H1 (cell line): ENCODE measurements around the gene UMODL1. TPM values are rescaled to one million over a fixed set of nuclear protein-coding genes. Genes with fewer than 3 reads are reported as not detected.

ENCODE experiments used
- CTCF ChIA-PET: fragments of 300-600 bp; sonication (Branson Sonifier 250); formaldehyde crosslinking; loops from one replicate; lab custom pipeline; 2021; ENCODE audit not compliant: partially characterized antibody; lab: Charles Lee
- POLR2A ChIA-PET: fragments of 300-600 bp; sonication (Branson Sonifier 250); formaldehyde crosslinking; loops from one replicate; lab custom pipeline; 2021; ENCODE audit warnings: inconsistent platforms; ENCODE audit not compliant: partially characterized antibody; lab: Charles Lee
- DNase-seq, 2 experiments: peaks; one replicate each; pipeline versions ENCODE4 v3.0.0 to v3.0.0-alpha.2; 2010 to 2022; ENCODE audit warnings: low spot score in 2 of 2, low read depth in 1 of 2, mixed read lengths in 1 of 2
- FAIRE-seq: peaks from 2 replicates; lab custom pipeline; 2011; peaks lifted over from hg19 to GRCh38; lab: Jason Lieb, UNC
- H2AFZ ChIP-seq: 2 replicates; pipeline ENCODE4 v1.8.1; 2012; ENCODE audit warnings: low read length, inconsistent platforms
- H2AK5ac ChIP-seq: 2 replicates; pipeline ENCODE4 v1.6.1; 2013; ENCODE audit warnings: low read depth, low read length
- H2BK120ac ChIP-seq: replicated peaks from 2 replicates; pipeline ENCODE3; 2013; ENCODE audit warnings: low read depth, low read length, inconsistent platforms
- H2BK12ac ChIP-seq: 2 replicates; pipeline ENCODE4 v1.6.1; 2013; ENCODE audit warnings: low read depth, low read length
- H2BK15ac ChIP-seq: 2 replicates; pipeline ENCODE4 v1.6.1; 2013; ENCODE audit warnings: low read length
- H2BK20ac ChIP-seq: 2 replicates; pipeline ENCODE4 v1.6.1; 2013; ENCODE audit warnings: low read length
- H2BK5ac ChIP-seq: 2 replicates; pipeline ENCODE4 v1.6.1; 2013; ENCODE audit warnings: low read depth, low read length
- H3K14ac ChIP-seq: 2 replicates; pipeline ENCODE4 v1.6.1; 2013; ENCODE audit warnings: inconsistent platforms; ENCODE audit not compliant: insufficient read length
- H3K18ac ChIP-seq: 2 replicates; pipeline ENCODE4 v1.6.1; 2013; ENCODE audit warnings: low read length; ENCODE audit errors: extremely low read depth
- H3K23ac ChIP-seq: 2 replicates; pipeline ENCODE4 v1.6.1; 2013; ENCODE audit warnings: inconsistent platforms; ENCODE audit not compliant: insufficient read length
- H3K23me2 ChIP-seq: 2 replicates; pipeline ENCODE4 v1.6.1; 2013; ENCODE audit warnings: low read depth, low read length
- H3K27ac ChIP-seq: 2 replicates; pipeline ENCODE4 v1.6.1; 2011; ENCODE audit warnings: low read depth, low read length, inconsistent platforms
- H3K27me3 ChIP-seq, 4 experiments: replicated peaks in 1 of 4; 1 replicate in 1 of 4; 2 replicates in 3 of 4; pipeline versions ENCODE4 v1.6.1 to v1.8.1; 2011 to 2013; ENCODE audit warnings: low read length in 3 of 4, mild to moderate bottlenecking in 3 of 4, inconsistent platforms in 2 of 4, mixed read lengths in 2 of 4, moderate library complexity in 1 of 4; ENCODE audit not compliant: control insufficient read depth in 3 of 4, insufficient read depth in 3 of 4; ENCODE audit errors: extremely low read depth in 1 of 4
- H3K36me3 ChIP-seq, 4 experiments: 2 replicates each; pipeline versions ENCODE4 v1.6.1 to v1.8.1; 2011 to 2013; ENCODE audit warnings: mild to moderate bottlenecking in 4 of 4, low read length in 3 of 4, moderate library complexity in 2 of 4, control low read depth in 1 of 4, inconsistent platforms in 1 of 4; ENCODE audit not compliant: insufficient read depth in 4 of 4, control insufficient read depth in 2 of 4
- H3K4ac ChIP-seq: replicated peaks from 2 replicates; pipeline ENCODE3; 2013; ENCODE audit warnings: low read length, low read depth, mixed read lengths, inconsistent platforms; ENCODE audit not compliant: insufficient read length
- H3K4me1 ChIP-seq, 4 experiments: replicated peaks in 1 of 4; 1 replicate in 1 of 4; 2 replicates in 3 of 4; pipeline versions ENCODE4 v1.6.1 to v1.8.1; 2011 to 2013; ENCODE audit warnings: low read length in 3 of 4, inconsistent platforms in 2 of 4, mixed read lengths in 1 of 4; ENCODE audit not compliant: insufficient read depth in 4 of 4, control insufficient read depth in 3 of 4
- H3K4me2 ChIP-seq, 2 experiments: 2 replicates each; pipeline versions ENCODE4 v1.6.1 to v1.8.1; 2011 to 2013; ENCODE audit warnings: low read depth in 2 of 2, low read length in 2 of 2, control low read depth in 1 of 2, inconsistent platforms in 1 of 2, mild to moderate bottlenecking in 1 of 2; ENCODE audit not compliant: insufficient read depth in 1 of 2
- H3K4me3 ChIP-seq, 4 experiments: fragments of 200-600, 300-600 bp in 1 of 4; sonication (generic), shearing (Covaris generic), sonication (Bioruptor Twin) in 1 of 4; 2 replicates each; pipeline versions ENCODE4 v1.5.1 to v1.8.1; 2011 to 2016; ENCODE audit warnings: low read length in 4 of 4, low read depth in 3 of 4, control low read depth in 2 of 4, inconsistent platforms in 2 of 4, mild to moderate bottlenecking in 2 of 4, mixed read lengths in 1 of 4, moderate library complexity in 1 of 4; ENCODE audit not compliant: insufficient read depth in 2 of 4; ENCODE audit errors: extremely low read depth in 1 of 4
- H3K56ac ChIP-seq: replicated peaks from 2 replicates; pipeline ENCODE3; 2013; ENCODE audit warnings: low read depth, mild to moderate bottlenecking, mixed read lengths, low read length, inconsistent platforms; ENCODE audit not compliant: insufficient read length
- H3K79me1 ChIP-seq: 2 replicates; pipeline ENCODE4 v1.6.1; 2013; ENCODE audit warnings: low read depth, low read length, control low read depth
- H3K79me2 ChIP-seq, 2 experiments: 2 replicates each; pipeline versions ENCODE4 v1.6.1 to v1.8.1; 2012 to 2013; ENCODE audit warnings: low read length in 2 of 2, mild to moderate bottlenecking in 2 of 2, inconsistent platforms in 1 of 2; ENCODE audit not compliant: insufficient read depth in 2 of 2, control insufficient read depth in 1 of 2
- H3K9ac ChIP-seq, 4 experiments: replicated peaks in 1 of 4; 1 replicate in 1 of 4; 2 replicates in 3 of 4; pipeline versions ENCODE4 v1.6.1 to v1.8.1; 2011 to 2013; ENCODE audit warnings: low read depth in 3 of 4, low read length in 3 of 4, control low read depth in 2 of 4, mild to moderate bottlenecking in 2 of 4, moderate library complexity in 2 of 4, inconsistent platforms in 1 of 4; ENCODE audit errors: extremely low read depth in 1 of 4
- H3K9me3 ChIP-seq, 2 experiments: 2 replicates each; pipeline versions ENCODE4 v1.6.1 to v1.8.1; 2012 to 2013; ENCODE audit warnings: mild to moderate bottlenecking in 2 of 2, moderate library complexity in 2 of 2, control low read depth in 1 of 2, inconsistent platforms in 1 of 2, low read depth in 1 of 2, low read length in 1 of 2, mixed read lengths in 1 of 2; ENCODE audit not compliant: insufficient read depth in 2 of 2
- H4K20me1 ChIP-seq, 2 experiments: replicated peaks in 1 of 2; 2 replicates each; pipeline versions ENCODE3 to v1.8.1; 2011 to 2013; ENCODE audit warnings: inconsistent platforms in 2 of 2, low read length in 2 of 2, mild to moderate bottlenecking in 1 of 2; ENCODE audit not compliant: insufficient read depth in 2 of 2, control insufficient read depth in 1 of 2
- H4K5ac ChIP-seq: 2 replicates; pipeline ENCODE4 v1.6.1; 2013; ENCODE audit warnings: low read length, low read depth, mixed read lengths, inconsistent platforms; ENCODE audit not compliant: insufficient read length
- H4K8ac ChIP-seq: 2 replicates; pipeline ENCODE4 v1.8.0; 2013; ENCODE audit warnings: mild to moderate bottlenecking, moderate library complexity, low read length, inconsistent platforms; ENCODE audit not compliant: insufficient read depth; ENCODE audit errors: extremely low read depth
- H4K91ac ChIP-seq: replicated peaks from 2 replicates; pipeline ENCODE3; 2013; ENCODE audit warnings: low read length, mixed read lengths, inconsistent platforms; ENCODE audit not compliant: insufficient read length
- ASH2L ChIP-seq: fragments of 200-600, 300-600 bp; sonication (generic); IDR thresholded peaks from one replicate; pipeline ENCODE4 v1.7.1; 2017; ENCODE audit warnings: low read length
- ATF3 ChIP-seq: IDR thresholded peaks from 2 replicates; pipeline ENCODE4 v1.6.1; 2011; ENCODE audit warnings: low read depth, mild to moderate bottlenecking, low read length; ENCODE audit not compliant: insufficient read depth
- CBX5 ChIP-seq: fragments of 300-800, 300-1000 bp; sonication (generic); IDR thresholded peaks from 2 replicates; pipeline ENCODE4 v1.7.1; 2016; ENCODE audit warnings: antibody characterized with exemption, low read length, low read depth
- CBX8 ChIP-seq: fragments of 300-800, 300-1000 bp; sonication (generic); IDR thresholded peaks from 2 replicates; pipeline ENCODE4 v1.7.1; 2016; ENCODE audit warnings: low read depth, low read length, borderline replicate concordance
- CREB1 ChIP-seq: IDR thresholded peaks from 2 replicates; pipeline ENCODE4 v1.6.1; 2012; ENCODE audit warnings: inconsistent platforms
- EP300 ChIP-seq, 2 experiments: IDR thresholded peaks; 1 replicate in 1 of 2; 2 replicates in 1 of 2; pipeline ENCODE4 v1.6.1; 2011 to 2012; ENCODE audit warnings: low read depth in 2 of 2, low read length in 2 of 2, mild to moderate bottlenecking in 2 of 2, borderline replicate concordance in 1 of 2, inconsistent platforms in 1 of 2, moderate library complexity in 1 of 2
- MAFK ChIP-seq: IDR thresholded peaks from 2 replicates; pipeline ENCODE4 v1.6.1; 2012; ENCODE audit warnings: low read depth, mild to moderate bottlenecking, improper control_type of control experiment, low read length
- POLR2AphosphoS5 ChIP-seq: IDR thresholded peaks from 2 replicates; pipeline ENCODE4 v1.6.1; 2011; ENCODE audit warnings: low read depth, low read length
- RFX5 ChIP-seq: IDR thresholded peaks from 2 replicates; pipeline ENCODE4 v1.6.1; 2011; ENCODE audit warnings: low read depth, low read length, improper control_type of control experiment, borderline replicate concordance
- RXRA ChIP-seq: IDR thresholded peaks from 2 replicates; pipeline ENCODE4 v1.6.1; 2011; ENCODE audit warnings: low read depth, mild to moderate bottlenecking, low read length, moderate library complexity; ENCODE audit not compliant: insufficient read depth
- SIN3A ChIP-seq, 2 experiments: IDR thresholded peaks in 1 of 2; conservative IDR thresholded peaks in 1 of 2; 2 replicates each; pipeline ENCODE4 v1.6.1; 2011 to 2012; ENCODE audit warnings: low read length in 2 of 2, improper control_type of control experiment in 1 of 2, low read depth in 1 of 2, mild to moderate bottlenecking in 1 of 2
- SP1 ChIP-seq: IDR thresholded peaks from 2 replicates; pipeline ENCODE4 v1.6.1; 2011; ENCODE audit warnings: low read depth, low read length
- YY1 ChIP-seq: IDR thresholded peaks from 2 replicates; pipeline ENCODE4 v1.6.1; 2011; ENCODE audit warnings: low read depth, mild to moderate bottlenecking, low read length
- ZNF274 ChIP-seq: IDR thresholded peaks from 2 replicates; pipeline ENCODE4 v1.7.0; 2012; ENCODE audit warnings: low read length, borderline replicate concordance; ENCODE audit errors: extremely low read depth
- WGBS, 2 experiments: shearing (Covaris generic) in 1 of 2; methylation state at CpG; one replicate each; pipeline versions ENCODE4 v1.1.6 to v1.1.7; 2013 to 2015; ENCODE audit warnings: low lambda C conversion rate in 2 of 2, mixed read lengths in 2 of 2, inconsistent platforms in 1 of 2, low coverage in 1 of 2, missing lambda C conversion rate in 1 of 2; ENCODE audit not compliant: insufficient replicate concordance in 2 of 2, insufficient coverage in 1 of 2, insufficient read length in 1 of 2; ENCODE audit errors: extremely low coverage in 1 of 2, missing lambda C conversion rate in 1 of 2; 5-methylcytosine and 5-hydroxymethylcytosine counted together
- polyA plus RNA-seq, 7 experiments: library from polyadenylated mRNA; depleted of rRNA in 3 of 7; stranded (reverse) in 5 of 7; unstranded in 2 of 7; fragments of >200 nt in 5 of 7; fragments of 200-250 nt in 2 of 7; gene quantifications; 1 replicate in 5 of 7; 2 replicates in 1 of 7; 4 replicates in 1 of 7; pipeline versions ENCODE4 v1.2.1 to v1.2.3, GENCODE V29; 2011 to 2013; ENCODE audit warnings: missing spikeins in 2 of 7, mixed read lengths in 2 of 7
- total RNA-seq: library from RNA; stranded (reverse); fragmentation: NEBNext Ultra II Directional; extraction: Animal tissue kit (Norgen Biotek cat#: 25700); gene quantifications from 2 replicates; pipeline ENCODE4 v1.2.1, GENCODE V29; 2021

UMODL1 gene
- total and polyA plus RNA-seq, 2 of the 8 experiments (the other 6 are each of a cell fraction or from before 2014, with no cell fraction given) = not detected

GRCh38 chr21:42038393-42038792 lies 32.7 kb upstream of the UMODL1 start:
- no peaks in the 10 kb centered on the region; a peak in 1 of 7 replicates for H3K27me3 ChIP-seq
- H3K9ac ChIP-seq = no peak overlapping the region
- no peak overlapping the region for H3K4ac ChIP-seq
- H3K23ac ChIP-seq = no peak overlapping the region
- no peak overlapping the region for H2BK120ac ChIP-seq
- no peak overlapping the region for H3K18ac ChIP-seq
- no peak overlapping the region for H3K4me3 ChIP-seq
- H2BK15ac ChIP-seq = no peak overlapping the region
- POLR2A ChIA-PET = no interaction called here
- no peak overlapping the region for H3K4me2 ChIP-seq
- FAIRE-seq (no peak), DNase-seq (no peak)
- no peaks in the 10 kb centered on the region for H3K79me1 ChIP-seq
- H3K56ac ChIP-seq = no peak overlapping the region
- TF ChIP-seq YY1 = no peak
- TF ChIP-seq RXRA = no peak
- no peak for TF ChIP-seq ATF3
- no peak for TF ChIP-seq RFX5
- no peak for TF ChIP-seq ZNF274
- TF ChIP-seq EP300 (IDR thresholded peaks at IDR 0.05; ENCODE audit: borderline replicate concordance in 1 of 2, low read depth in 2 of 2, low read length in 2 of 2) = no peak
- no peak for TF ChIP-seq CBX5
- TF ChIP-seq SIN3A (conservative IDR thresholded peaks at IDR 0.05 in 1 of 2, IDR thresholded peaks at IDR 0.05 in 1 of 2; ENCODE audit: low read depth in 1 of 2, low read length in 2 of 2) = no peak
- TF ChIP-seq MAFK = no peak
- no peak for TF ChIP-seq POLR2AphosphoS5
- TF ChIP-seq CBX8 = no peak
- no peak for TF ChIP-seq CREB1
- no peak for TF ChIP-seq ASH2L
- TF ChIP-seq SP1 = no peak
- TF ChIP-seq, all 59 proteins: peak for 0
- H2BK5ac ChIP-seq = no peak overlapping the region
- 98% methylated on average over 8 of the region's 10 CpGs; no CpG with 5 or more reads in 1 of the 2 experiments for WGBS, 2 experiments
- H4K8ac ChIP-seq = no peak overlapping the region
- no peak overlapping the region for H3K27ac ChIP-seq
- H3K9me3 ChIP-seq = no peaks in the 10 kb centered on the region
- no peak overlapping the region for H3K14ac ChIP-seq
- CTCF ChIA-PET = interaction anchor here (1.8 to 2.9 kb wide), 3 partner anchors 11 to 79 kb away, joined by 6 to 7 read pairs (median 6); no protein-coding TSS in a partner anchor
- no peak overlapping the region for H2BK12ac ChIP-seq
- H4K91ac ChIP-seq = no peak overlapping the region
- no peaks in the 10 kb centered on the region for H4K20me1 ChIP-seq
- H2BK20ac ChIP-seq = no peak overlapping the region
- no peak overlapping the region for H2AFZ ChIP-seq
- no peak overlapping the region for H2AK5ac ChIP-seq
- no peaks in the 10 kb centered on the region for H3K23me2 ChIP-seq
- H3K4me1 ChIP-seq = no peaks in the 10 kb centered on the region; a peak in 1 of 7 replicates
- no peaks in the 10 kb centered on the region for H3K79me2 ChIP-seq
- H3K36me3 ChIP-seq = no peaks in the 10 kb centered on the region
- no peak overlapping the region for H4K5ac ChIP-seq
